C4-2B (cell line): ENCODE measurements around the gene BABAM2.

ENCODE experiments used
- ZFX ChIP-seq: fragments of 450-650 bp; IDR thresholded peaks from 2 replicates; pipeline ENCODE4 v1.6.1; 2017
- TF ChIP-seq, protein P1 (sequence below): fragments of 450-650 bp; conservative IDR thresholded peaks from 2 replicates; pipeline ENCODE4 v1.5.1; 2017; ENCODE audit warnings: mild to moderate bottlenecking

DNA sequence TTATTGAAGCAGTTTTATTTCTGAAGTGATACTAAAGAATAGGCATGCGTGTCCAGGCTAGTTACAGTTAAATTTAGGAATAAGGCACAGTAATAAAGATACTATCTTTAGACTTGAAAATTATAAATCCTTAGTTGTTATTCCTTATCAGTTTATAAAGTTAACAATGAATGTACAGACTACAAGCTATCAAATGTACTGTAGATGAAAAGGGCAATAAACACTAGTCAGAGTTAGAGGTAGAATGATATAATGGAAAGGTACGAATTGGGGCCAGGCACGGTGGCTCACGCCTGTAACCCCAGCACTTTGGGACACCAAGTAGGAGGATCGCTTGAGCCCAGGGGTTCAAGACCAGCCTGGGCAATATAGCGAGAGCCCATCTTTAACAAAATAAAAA is 4.2 kb upstream of the BABAM2 start:
- TF ChIP-seq, protein P1, sequence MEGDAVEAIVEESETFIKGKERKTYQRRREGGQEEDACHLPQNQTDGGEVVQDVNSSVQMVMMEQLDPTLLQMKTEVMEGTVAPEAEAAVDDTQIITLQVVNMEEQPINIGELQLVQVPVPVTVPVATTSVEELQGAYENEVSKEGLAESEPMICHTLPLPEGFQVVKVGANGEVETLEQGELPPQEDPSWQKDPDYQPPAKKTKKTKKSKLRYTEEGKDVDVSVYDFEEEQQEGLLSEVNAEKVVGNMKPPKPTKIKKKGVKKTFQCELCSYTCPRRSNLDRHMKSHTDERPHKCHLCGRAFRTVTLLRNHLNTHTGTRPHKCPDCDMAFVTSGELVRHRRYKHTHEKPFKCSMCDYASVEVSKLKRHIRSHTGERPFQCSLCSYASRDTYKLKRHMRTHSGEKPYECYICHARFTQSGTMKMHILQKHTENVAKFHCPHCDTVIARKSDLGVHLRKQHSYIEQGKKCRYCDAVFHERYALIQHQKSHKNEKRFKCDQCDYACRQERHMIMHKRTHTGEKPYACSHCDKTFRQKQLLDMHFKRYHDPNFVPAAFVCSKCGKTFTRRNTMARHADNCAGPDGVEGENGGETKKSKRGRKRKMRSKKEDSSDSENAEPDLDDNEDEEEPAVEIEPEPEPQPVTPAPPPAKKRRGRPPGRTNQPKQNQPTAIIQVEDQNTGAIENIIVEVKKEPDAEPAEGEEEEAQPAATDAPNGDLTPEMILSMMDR = no peak
- TF ChIP-seq ZFX = no peak
